CD4-positive, alpha-beta T cell treated with Interleukin-1 beta for 1 hour (primary cell): ENCODE data around the gene MYO3B.

Experiments used
- DNase-seq, 2 donors: peaks; one replicate each; pipeline ENCODE4 v3.0.0-alpha.2; 2020 to 2022

The MYO3B gene

GRCh38 chr2:170237572-170238120 lies 59.7 kb downstream of the MYO3B start:
- DNase-seq, result no peak

- no peak for DNase-seq
Observed at GRCh38 chr2:170238776-170239175, 60.8 kb downstream of the MYO3B start.

- DNase-seq, result no peak
Observed at GRCh38 chr2:170240629-170241028, 62.7 kb downstream of the MYO3B start.

GRCh38 chr2:170241756-170242155 lies 63.8 kb downstream of the MYO3B start:
- DNase-seq, result no peak

- DNase-seq, result no peak
Observed at GRCh38 chr2:170243118-170243837, 65.3 kb downstream of the MYO3B start.

GRCh38 chr2:170243898-170244297 lies 66.0 kb downstream of the MYO3B start:
- DNase-seq, result no peak

- no peak for DNase-seq
Observed at GRCh38 chr2:170244555-170244954, 66.6 kb downstream of the MYO3B start.

GRCh38 chr2:170245312-170245711 lies 67.4 kb downstream of the MYO3B start:
- DNase-seq, result no peak

GRCh38 chr2:170247333-170247732 lies 69.4 kb downstream of the MYO3B start:
- no peak for DNase-seq

GRCh38 chr2:170247882-170248393 lies 70.0 kb downstream of the MYO3B start:
- DNase-seq, result no peak

- DNase-seq, result no peak
Observed at GRCh38 chr2:170248574-170249393, 70.8 kb downstream of the MYO3B start.

- no peak for DNase-seq
Observed at GRCh38 chr2:170249761-170250160, 71.8 kb downstream of the MYO3B start.

GRCh38 chr2:170250584-170250983 lies 72.6 kb downstream of the MYO3B start:
- no peak for DNase-seq

GRCh38 chr2:170252414-170252813 lies 74.5 kb downstream of the MYO3B start:
- DNase-seq, result no peak

- no peak for DNase-seq
Observed at GRCh38 chr2:170253721-170254230, 75.8 kb downstream of the MYO3B start.

- no peak for DNase-seq
Observed at GRCh38 chr2:170254293-170254732, 76.4 kb downstream of the MYO3B start.

- DNase-seq, result no peak
Observed at GRCh38 chr2:170255137-170255536, 77.2 kb downstream of the MYO3B start.

GRCh38 chr2:170255971-170256370 lies 78.0 kb downstream of the MYO3B start:
- no peak for DNase-seq

GRCh38 chr2:170258382-170258781 lies 80.4 kb downstream of the MYO3B start:
- DNase-seq, result no peak

GRCh38 chr2:170260188-170260587 lies 82.2 kb downstream of the MYO3B start:
- no peak for DNase-seq

GRCh38 chr2:170261566-170261965 lies 83.6 kb downstream of the MYO3B start:
- DNase-seq, result no peak

GRCh38 chr2:170262343-170262742 lies 84.4 kb downstream of the MYO3B start:
- no peak for DNase-seq

GRCh38 chr2:170262806-170263205 lies 84.9 kb downstream of the MYO3B start:
- no peak for DNase-seq
